ENCODE results near the gene TEAD1.

Gene TEAD1

DNA sequence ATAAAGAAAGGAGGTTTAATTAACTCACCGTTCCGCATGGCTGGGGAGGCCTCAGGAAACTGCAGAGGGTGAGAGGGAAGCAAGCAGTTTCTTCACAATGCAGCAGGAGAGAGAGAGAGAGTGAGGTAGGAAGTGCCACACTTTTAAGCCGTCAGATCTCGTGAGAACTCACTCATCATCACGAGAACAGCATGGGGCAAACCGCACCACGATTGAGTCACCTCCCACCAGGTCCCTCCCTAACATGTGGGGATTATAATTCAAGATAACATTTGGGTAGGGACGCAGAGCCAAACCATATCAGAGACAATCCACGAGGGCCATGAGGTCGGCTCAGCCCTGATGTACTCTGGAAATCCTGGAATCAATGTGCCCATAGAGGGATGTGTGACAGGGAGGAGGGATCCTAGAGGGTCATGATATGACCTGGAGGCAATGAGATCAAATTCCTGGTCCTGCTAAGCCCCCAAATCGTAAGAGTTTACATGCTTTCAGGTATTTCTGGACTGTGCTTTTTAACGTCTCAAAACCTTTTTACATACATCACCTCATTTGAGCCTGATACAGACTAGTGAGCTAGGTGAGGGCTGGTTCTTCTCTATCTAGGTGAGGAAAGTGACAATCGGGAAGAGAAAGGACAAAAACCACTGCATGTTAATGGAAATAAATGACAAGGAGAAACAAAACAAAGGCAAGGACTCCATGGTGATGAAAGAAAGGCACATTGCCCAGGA is 315.4 kb downstream of the TEAD1 start:
- no peak for DNase-seq (ENCODE audit: low spot score)

DNA sequence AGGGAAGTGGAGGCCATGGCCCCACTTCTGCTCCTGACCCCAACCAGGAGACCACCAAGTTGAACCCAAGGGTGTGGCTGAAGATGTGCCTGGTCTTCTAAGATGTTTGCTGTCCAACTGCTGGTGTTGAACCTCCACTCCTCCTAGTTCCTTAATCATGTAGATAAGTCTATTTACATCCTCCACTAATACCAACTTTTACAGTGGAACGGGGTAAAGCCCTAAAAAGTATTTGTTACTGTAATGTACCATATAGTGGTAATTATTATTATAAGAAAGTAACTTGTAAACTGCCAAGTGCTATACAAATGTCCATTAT is 315.9 kb downstream of the TEAD1 start:
- no peak for DNase-seq (ENCODE audit: low spot score)

DNA sequence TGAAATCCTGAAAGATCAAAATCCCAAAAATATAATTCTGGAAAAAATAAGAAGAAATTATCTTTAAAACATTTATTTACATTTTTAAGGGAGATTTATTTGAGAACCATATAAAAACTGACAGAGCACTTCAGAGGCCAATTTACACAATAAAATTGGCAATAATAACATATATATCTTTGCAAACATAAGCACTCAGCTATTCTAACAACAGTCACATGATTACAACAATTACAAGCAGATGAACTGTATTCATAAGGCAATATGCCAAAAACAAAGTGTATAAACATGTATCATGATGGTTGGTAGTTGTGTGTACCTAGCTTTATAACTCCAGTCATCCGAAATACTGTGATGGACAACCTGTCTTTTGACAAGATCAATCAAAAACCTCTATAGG is 317.2 kb downstream of the TEAD1 start:
- DNase-seq (ENCODE audit: low spot score) = no peak

DNA sequence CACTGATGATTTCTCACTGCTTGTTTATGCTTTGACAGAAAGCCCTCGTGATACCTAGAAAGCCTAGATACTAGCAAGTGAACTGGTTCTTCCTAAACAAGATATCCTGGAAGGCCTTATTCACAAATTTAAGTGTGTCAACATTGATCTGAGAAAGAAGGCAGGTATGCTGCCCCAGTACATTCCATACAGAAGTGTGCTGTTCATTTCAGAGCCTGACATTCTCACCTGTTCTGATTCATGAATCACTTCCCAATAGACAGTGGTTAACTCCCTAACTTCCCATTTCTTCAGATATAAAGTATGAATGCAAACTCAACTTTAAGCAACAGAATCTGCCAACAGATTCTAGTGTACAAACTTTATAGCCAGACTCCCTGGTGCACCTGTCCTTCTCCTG is 319.4 kb downstream of the TEAD1 start:
- no peak for DNase-seq (ENCODE audit: low spot score)

Measured in RKO (cell line).